Esophagus squamous epithelium (tissue), 4 donors: ENCODE measurements around the gene SERGEF.

ENCODE experiments used
- POLR2A ChIP-seq, 4 donors: fragments of 450-650 bp; IDR thresholded peaks; one replicate each; pipeline ENCODE4 v1.6.1; 2017; ENCODE audit warnings: antibody characterized with exemption in 4 of 4, mild to moderate bottlenecking in 4 of 4, moderate library complexity in 3 of 4
- TF ChIP-seq, protein P1 (sequence below), 6 experiments: fragments of 450-650 bp in 4 of 6; fragments of 200-600 bp in 2 of 6; sonication (generic) in 2 of 6; IDR thresholded peaks; one replicate each; pipeline ENCODE4 v1.5.1; 2016 to 2019; ENCODE audit warnings: antibody characterized with exemption in 6 of 6, mild to moderate bottlenecking in 4 of 6, moderate library complexity in 4 of 6

DNA sequence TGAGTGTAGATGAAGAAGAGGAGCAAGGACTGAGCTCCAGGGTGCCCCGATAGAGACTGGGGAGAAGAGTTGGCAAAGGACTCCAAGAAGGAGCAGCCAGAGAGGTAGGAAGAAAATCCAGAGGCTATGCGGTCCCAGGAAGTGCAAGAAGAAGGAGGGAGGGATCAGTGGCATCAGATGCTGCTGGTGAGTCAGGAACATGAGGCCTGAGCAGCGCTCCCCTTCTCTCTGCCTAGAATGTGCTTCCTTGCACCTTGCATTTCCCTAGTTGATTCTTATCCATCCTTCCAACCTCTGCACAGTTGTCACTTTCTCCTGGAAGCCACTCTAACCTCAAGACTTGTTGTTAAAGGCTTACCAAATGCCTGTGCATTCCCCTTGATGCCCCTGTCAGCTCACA is 257.0 kb downstream of the SERGEF start:
- TF ChIP-seq, protein P1, sequence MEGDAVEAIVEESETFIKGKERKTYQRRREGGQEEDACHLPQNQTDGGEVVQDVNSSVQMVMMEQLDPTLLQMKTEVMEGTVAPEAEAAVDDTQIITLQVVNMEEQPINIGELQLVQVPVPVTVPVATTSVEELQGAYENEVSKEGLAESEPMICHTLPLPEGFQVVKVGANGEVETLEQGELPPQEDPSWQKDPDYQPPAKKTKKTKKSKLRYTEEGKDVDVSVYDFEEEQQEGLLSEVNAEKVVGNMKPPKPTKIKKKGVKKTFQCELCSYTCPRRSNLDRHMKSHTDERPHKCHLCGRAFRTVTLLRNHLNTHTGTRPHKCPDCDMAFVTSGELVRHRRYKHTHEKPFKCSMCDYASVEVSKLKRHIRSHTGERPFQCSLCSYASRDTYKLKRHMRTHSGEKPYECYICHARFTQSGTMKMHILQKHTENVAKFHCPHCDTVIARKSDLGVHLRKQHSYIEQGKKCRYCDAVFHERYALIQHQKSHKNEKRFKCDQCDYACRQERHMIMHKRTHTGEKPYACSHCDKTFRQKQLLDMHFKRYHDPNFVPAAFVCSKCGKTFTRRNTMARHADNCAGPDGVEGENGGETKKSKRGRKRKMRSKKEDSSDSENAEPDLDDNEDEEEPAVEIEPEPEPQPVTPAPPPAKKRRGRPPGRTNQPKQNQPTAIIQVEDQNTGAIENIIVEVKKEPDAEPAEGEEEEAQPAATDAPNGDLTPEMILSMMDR (IDR thresholded peaks at IDR 0.05), result no peak
- no peak for TF ChIP-seq POLR2A (IDR thresholded peaks at IDR 0.05)
